HG03060 (cell line): ENCODE data around the gene ZNF865.

Experiments
- ATAC-seq: cut with Tn5 transposase; IDR thresholded peaks from one replicate; pipeline ENCODE4 v1.9.1; 2021; ENCODE audit warnings: low read depth, moderate number of reproducible peaks; ENCODE audit not compliant: unreplicated experiment

Gene ZNF865

GRCh38 chr19:55622242-55622969 lies 17.0 kb downstream of the ZNF865 start:
- ATAC-seq: no peak

GRCh38 chr19:55623130-55623529 lies 17.7 kb downstream of the ZNF865 start:
- ATAC-seq: no peak

GRCh38 chr19:55623561-55623960 lies 18.1 kb downstream of the ZNF865 start:
- ATAC-seq: no peak

- ATAC-seq: no peak
These were observed 18.9 kb downstream of the ZNF865 start, which contains the start of gene ZNF784 for GRCh38 chr19:55624109-55625003. Gene ZNF784, minus strand, starts transcription at chr19:55624566. Its CDS starts 5 bp downstream, at chr19:55624561.

GRCh38 chr19:55625004-55625326 lies 19.5 kb downstream of the ZNF865 start:
- ATAC-seq: no peak

GRCh38 chr19:55626350-55626749 lies 20.9 kb downstream of the ZNF865 start:
- no peak for ATAC-seq

- ATAC-seq: no peak
These were observed 27.0 kb downstream of the ZNF865 start for GRCh38 chr19:55632463-55632834.

- ATAC-seq: no peak
These were observed 28.4 kb downstream of the ZNF865 start for GRCh38 chr19:55633861-55634260.

- no peak for ATAC-seq
These were observed 29.9 kb downstream of the ZNF865 start for GRCh38 chr19:55635334-55635717.

GRCh38 chr19:55635856-55636440 lies 30.5 kb downstream of the ZNF865 start:
- ATAC-seq: no peak

GRCh38 chr19:55636723-55637122 lies 31.3 kb downstream of the ZNF865 start:
- no peak for ATAC-seq

GRCh38 chr19:55637534-55637933 lies 32.1 kb downstream of the ZNF865 start:
- ATAC-seq: no peak

GRCh38 chr19:55638864-55639359 lies 33.5 kb downstream of the ZNF865 start:
- ATAC-seq: no peak

- no peak for ATAC-seq
These were observed 34.7 kb downstream of the ZNF865 start for GRCh38 chr19:55640043-55640576.

GRCh38 chr19:55640577-55641425 lies 35.4 kb downstream of the ZNF865 start, which contains the start of gene ZNF580:
Gene ZNF580, plus strand, starts transcription at chr19:55641002. Its CDS starts 1,507 bp downstream, at chr19:55642509.
- ATAC-seq: no peak

GRCh38 chr19:55641426-55642152 lies 36.1 kb downstream of the ZNF865 start:
- ATAC-seq: no peak

- ATAC-seq: no peak
These were observed 36.9 kb downstream of the ZNF865 start for GRCh38 chr19:55642153-55643002.
